Astrocyte of the spinal cord (primary cell): ENCODE data around the gene TFAP2A.
A peak's percentile ranks its signal among the peaks of the same experiment; 100 is the strongest.

ENCODE experiments used
- DNase-seq: peaks from one replicate; pipeline ENCODE4 v3.0.0; 2011; ENCODE audit warnings: low read depth, low spot score
- H3K4me3 ChIP-seq: 2 replicates; pipeline ENCODE4 v1.5.1; 2011; ENCODE audit warnings: low read depth, mild to moderate bottlenecking, low read length, moderate library complexity
- in situ Hi-C: cut with HindIII; loops from 2 replicates; pipeline ENCODE4 v1.10.0; 2017; ENCODE audit warnings: low sequenced_read_pairs
- TF ChIP-seq, protein P1 (sequence below): IDR thresholded peaks from 2 replicates; pipeline ENCODE4 v1.5.1; 2012; ENCODE audit warnings: low read depth, mild to moderate bottlenecking, low read length, inconsistent platforms

The TFAP2A gene

DNA sequence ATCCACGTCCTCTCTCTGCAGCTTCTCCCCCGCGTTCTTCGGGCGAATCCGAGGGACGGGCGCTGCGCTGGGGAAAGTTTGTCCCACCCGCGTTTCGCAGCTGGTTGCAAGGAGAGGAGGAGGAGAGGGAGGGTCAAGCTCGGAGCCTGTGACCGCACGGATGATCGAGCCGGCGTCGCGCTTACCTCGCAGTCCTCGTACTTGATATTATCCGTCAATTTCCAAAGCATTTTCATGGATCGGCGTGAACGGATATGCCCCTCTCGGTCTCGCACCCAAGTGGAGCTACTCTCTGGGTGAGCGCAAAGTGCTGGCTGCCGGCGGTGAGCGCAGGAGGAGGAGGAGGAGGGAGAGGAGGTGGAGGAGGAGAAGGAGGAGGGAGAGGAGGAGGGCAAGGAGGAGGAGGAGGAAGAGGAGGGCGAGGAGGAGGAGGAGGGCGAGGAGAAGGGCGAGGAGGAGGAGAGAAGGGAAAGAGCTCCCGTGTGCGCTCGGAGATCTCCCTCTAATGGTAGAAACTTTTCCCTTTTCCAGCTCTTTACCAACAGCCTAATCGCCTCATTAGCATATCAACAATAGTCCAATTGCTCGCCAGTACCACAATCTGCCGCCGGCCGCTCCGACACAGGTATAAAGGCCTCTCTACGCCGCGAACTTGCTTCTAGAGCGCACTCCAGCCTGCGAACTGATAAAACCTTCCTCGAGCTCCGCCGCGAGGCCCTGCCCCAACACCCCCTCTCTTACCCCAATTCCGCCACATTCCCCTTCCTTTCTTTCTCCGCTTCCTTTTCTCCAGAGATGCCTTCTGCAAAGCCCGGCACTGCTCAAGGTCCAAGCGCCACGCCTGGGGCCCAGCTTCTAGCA is at the start of gene TFAP2A:
TFAP2A (minus strand) TSS at position 319 of the 861 bp plus-strand sequence; CDS start at position 236, 83 bp downstream.
- TF ChIP-seq, protein P1, sequence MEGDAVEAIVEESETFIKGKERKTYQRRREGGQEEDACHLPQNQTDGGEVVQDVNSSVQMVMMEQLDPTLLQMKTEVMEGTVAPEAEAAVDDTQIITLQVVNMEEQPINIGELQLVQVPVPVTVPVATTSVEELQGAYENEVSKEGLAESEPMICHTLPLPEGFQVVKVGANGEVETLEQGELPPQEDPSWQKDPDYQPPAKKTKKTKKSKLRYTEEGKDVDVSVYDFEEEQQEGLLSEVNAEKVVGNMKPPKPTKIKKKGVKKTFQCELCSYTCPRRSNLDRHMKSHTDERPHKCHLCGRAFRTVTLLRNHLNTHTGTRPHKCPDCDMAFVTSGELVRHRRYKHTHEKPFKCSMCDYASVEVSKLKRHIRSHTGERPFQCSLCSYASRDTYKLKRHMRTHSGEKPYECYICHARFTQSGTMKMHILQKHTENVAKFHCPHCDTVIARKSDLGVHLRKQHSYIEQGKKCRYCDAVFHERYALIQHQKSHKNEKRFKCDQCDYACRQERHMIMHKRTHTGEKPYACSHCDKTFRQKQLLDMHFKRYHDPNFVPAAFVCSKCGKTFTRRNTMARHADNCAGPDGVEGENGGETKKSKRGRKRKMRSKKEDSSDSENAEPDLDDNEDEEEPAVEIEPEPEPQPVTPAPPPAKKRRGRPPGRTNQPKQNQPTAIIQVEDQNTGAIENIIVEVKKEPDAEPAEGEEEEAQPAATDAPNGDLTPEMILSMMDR = peak; percentile 27

DNA sequence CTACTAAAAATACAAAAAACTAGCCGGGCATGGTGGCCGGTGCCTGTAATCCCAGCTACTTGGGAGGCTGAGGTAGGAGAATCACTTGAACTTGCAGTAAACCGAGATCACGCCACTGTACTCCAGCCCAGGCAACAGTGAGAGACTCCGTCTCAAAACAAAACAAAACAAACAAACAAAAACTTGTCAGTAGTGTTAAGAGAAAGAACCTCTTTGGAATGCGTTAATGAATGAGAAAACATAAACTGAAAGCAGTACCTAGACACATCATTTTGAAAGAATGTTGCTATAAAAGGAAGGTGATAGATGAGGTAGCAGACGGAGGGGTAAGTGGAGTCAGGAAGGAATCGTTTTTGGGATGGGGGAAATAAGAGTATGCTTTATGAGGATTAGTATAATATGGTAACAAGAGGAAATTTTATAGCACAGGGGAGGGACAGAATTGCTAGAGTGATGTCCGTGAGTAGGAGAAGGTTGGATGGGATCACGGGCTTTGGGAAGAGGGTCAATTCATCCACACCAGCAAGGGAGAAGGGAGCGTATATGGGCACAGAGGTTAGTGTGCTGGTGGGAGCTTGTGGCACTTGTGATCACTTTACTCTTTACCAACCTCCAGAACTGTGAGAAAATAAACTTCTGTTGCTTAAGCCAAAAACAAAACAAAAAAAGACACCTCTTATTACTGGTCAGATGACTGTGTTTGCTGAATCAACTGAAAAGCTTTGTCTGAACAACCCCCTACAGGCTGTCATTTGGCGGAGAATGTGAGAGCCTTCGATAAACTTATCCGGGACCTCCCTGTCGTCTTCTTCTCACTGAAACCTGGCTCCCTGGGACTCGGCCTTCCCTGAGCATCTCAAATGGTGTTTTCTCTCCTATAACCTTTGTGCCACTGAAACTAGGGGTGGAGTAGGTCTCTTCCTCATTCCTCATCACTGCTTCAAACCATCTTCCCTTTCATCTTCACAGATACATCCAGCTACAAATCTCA is 48.9 kb upstream of the TFAP2A start:
- DNase-seq = no peak
- TF ChIP-seq, protein P1 = no peak
- in situ Hi-C loops = no loop called here
- no peak overlapping the region for H3K4me3 ChIP-seq

More for the DNA sequence above, at the start of gene TFAP2A:
- no peak for DNase-seq
- in situ Hi-C loops = no loop called here
- no peak within 1 kb of the TSS for H3K4me3 ChIP-seq

- in situ Hi-C loops = no loop called here
- H3K4me3 ChIP-seq = no peak overlapping the region
- DNase-seq = no peak
- TF ChIP-seq, protein P1 = no peak
These were observed 48.2 kb upstream of the TFAP2A start for GRCh38 chr6:10463040-10463439.

GRCh38 chr6:10461850-10462249 is 47.0 kb upstream of the TFAP2A start:
- no peak for DNase-seq
- no peak overlapping the region for H3K4me3 ChIP-seq
- in situ Hi-C loops = no loop called here
- TF ChIP-seq, protein P1 = no peak

DNA sequence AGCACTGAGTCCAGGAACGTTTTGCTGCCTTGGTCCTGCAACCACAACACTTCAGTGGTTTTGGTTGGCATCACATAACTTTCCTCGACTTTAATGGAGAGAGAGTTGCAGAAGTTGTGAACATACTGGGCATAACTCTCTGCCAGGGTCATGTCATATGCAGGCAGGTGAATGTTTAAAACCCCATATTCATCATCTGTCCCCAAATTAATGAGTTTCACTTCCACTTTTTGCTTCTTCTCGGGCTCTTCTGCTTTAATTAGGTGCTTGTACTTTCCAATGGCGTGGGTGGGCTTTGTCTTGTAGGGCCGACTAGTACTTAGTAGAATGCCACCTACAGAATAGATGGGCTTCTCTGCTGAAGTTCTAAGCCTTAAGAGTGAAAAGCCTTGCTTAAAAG is 45.2 kb upstream of the TFAP2A start:
- in situ Hi-C loops = no loop called here

GRCh38 chr6:10458287-10458686 is 43.4 kb upstream of the TFAP2A start:
- in situ Hi-C loops = no loop called here
- TF ChIP-seq, protein P1 = no peak
- no peak overlapping the region for H3K4me3 ChIP-seq
- no peak for DNase-seq

More for the DNA sequence above, 45.2 kb upstream of the TFAP2A start:
- TF ChIP-seq, protein P1 = no peak
- H3K4me3 ChIP-seq = no peak overlapping the region
- DNase-seq = no peak
